ENCODE measurements around the gene CTPS2. TPM values are rescaled to one million over a fixed set of nuclear protein-coding genes. Genes with fewer than 3 reads are reported as not detected.

The CTPS2 gene
- total RNA-seq, 1 donor from 2014 or later = 116 TPM

- Histone ChIP-seq H2AFZ (replicated peaks) (no peak overlapping the region), H3K27ac (no peak overlapping the region), H4K20me1 (ENCODE audit: low read depth) (no peaks in the 10 kb centered on the region), H3F3A (ENCODE audit: low read depth) (no peaks in the 10 kb centered on the region), H3K27me3 (no peaks in the 10 kb centered on the region), H3K9me3 (ENCODE audit: low read depth) (no peaks in the 10 kb centered on the region), H3K9ac (no peak overlapping the region), H3K79me2 (ENCODE audit: low read depth) (no peaks in the 10 kb centered on the region), H3K36me3 (peaks cover 5% of the 10 kb centered on the region), H3K4me3 (no peak overlapping the region), H3K4me1 (no peaks in the 10 kb centered on the region), H3K4me2 (no peak overlapping the region)
- TF ChIP-seq EZH2 (IDR thresholded peaks at IDR 0.05) (no peak), EZH2phosphoT487 (IDR thresholded peaks at IDR 0.05) (no peak), CTCF (IDR thresholded peaks at IDR 0.05) (no peak)
- DNase-seq (ENCODE audit: low spot score) = no peak
- H3K9me3 Mint-ChIP-seq = no peaks in the 10 kb centered on the region
- peaks cover 36% of the 10 kb centered on the region for H3K36me3 Mint-ChIP-seq
- no peak overlapping the region for H3K4me3 Mint-ChIP-seq
- H3K27ac Mint-ChIP-seq = no peak overlapping the region
- H3K27me3 Mint-ChIP-seq (ENCODE audit: insufficient read depth, low read depth) = peaks cover 2% of the 10 kb centered on the region
- peaks cover 3% of the 10 kb centered on the region for H3K4me1 Mint-ChIP-seq
Observed at GRCh38 chrX:16659321-16659720, 53.1 kb downstream of the CTPS2 start.

GRCh38 chrX:16658284-16658683 is 54.2 kb downstream of the CTPS2 start:
- no peaks in the 10 kb centered on the region for H3K27me3 Mint-ChIP-seq (ENCODE audit: insufficient read depth, low read depth)
- Histone ChIP-seq H3K4me2 (no peak overlapping the region), H3K4me1 (no peaks in the 10 kb centered on the region), H3K4me3 (no peak overlapping the region), H3K27me3 (no peaks in the 10 kb centered on the region), H3K79me2 (ENCODE audit: low read depth) (no peaks in the 10 kb centered on the region), H3K9ac (no peak overlapping the region), H2AFZ (replicated peaks) (no peak overlapping the region), H3K36me3 (peaks cover 5% of the 10 kb centered on the region), H3K27ac (no peak overlapping the region), H3F3A (ENCODE audit: low read depth) (no peaks in the 10 kb centered on the region), H4K20me1 (ENCODE audit: low read depth) (no peaks in the 10 kb centered on the region), H3K9me3 (ENCODE audit: low read depth) (no peaks in the 10 kb centered on the region)
- H3K9me3 Mint-ChIP-seq = no peaks in the 10 kb centered on the region
- no peak overlapping the region for H3K27ac Mint-ChIP-seq
- H3K4me3 Mint-ChIP-seq = no peak overlapping the region
- no peak for DNase-seq (ENCODE audit: low spot score)
- H3K36me3 Mint-ChIP-seq = peaks cover 33% of the 10 kb centered on the region
- no peaks in the 10 kb centered on the region for H3K4me1 Mint-ChIP-seq
- no peak for TF ChIP-seq CTCF (IDR thresholded peaks at IDR 0.05)
- TF ChIP-seq EZH2phosphoT487 (IDR thresholded peaks at IDR 0.05) = no peak
- no peak for TF ChIP-seq EZH2 (IDR thresholded peaks at IDR 0.05)

GRCh38 chrX:16654093-16654492 is 58.4 kb downstream of the CTPS2 start:
- no peaks in the 10 kb centered on the region for H3F3A ChIP-seq (ENCODE audit: low read depth)
- no peak for DNase-seq (ENCODE audit: low spot score)
- H3K4me3 ChIP-seq = no peak overlapping the region
- no peaks in the 10 kb centered on the region for H4K20me1 ChIP-seq (ENCODE audit: low read depth)
- H2AFZ ChIP-seq (replicated peaks) = no peak overlapping the region
- TF ChIP-seq EZH2 (IDR thresholded peaks at IDR 0.05) (no peak), CTCF (IDR thresholded peaks at IDR 0.05) (no peak), EZH2phosphoT487 (IDR thresholded peaks at IDR 0.05) (no peak)
- Mint-ChIP-seq H3K36me3 (peaks cover 30% of the 10 kb centered on the region), H3K4me3 (no peak overlapping the region), H3K4me1 (no peaks in the 10 kb centered on the region), H3K27me3 (ENCODE audit: insufficient read depth, low read depth) (no peaks in the 10 kb centered on the region), H3K9me3 (no peaks in the 10 kb centered on the region), H3K27ac (no peak overlapping the region)
- H3K79me2 ChIP-seq (ENCODE audit: low read depth) = no peaks in the 10 kb centered on the region
- no peaks in the 10 kb centered on the region for H3K4me1 ChIP-seq
- H3K9ac ChIP-seq = no peak overlapping the region
- H3K36me3 ChIP-seq = no peaks in the 10 kb centered on the region
- H3K27me3 ChIP-seq = no peaks in the 10 kb centered on the region
- H3K4me2 ChIP-seq = no peak overlapping the region
- no peaks in the 10 kb centered on the region for H3K9me3 ChIP-seq (ENCODE audit: low read depth)
- no peak overlapping the region for H3K27ac ChIP-seq

Measured in neural progenitor cell (in vitro differentiated cells).